ENCODE results near the gene GRM5. TPM values are rescaled to one million over a fixed set of nuclear protein-coding genes. Genes with fewer than 3 reads are reported as not detected.

GRM5 gene
- total and polyA plus RNA-seq, 2 donors from 2014 or later: 0.06 to 0.63 TPM

- H3K4me3 ChIP-seq (ENCODE audit: low read length in 3 of 3): no peak overlapping the region
- H3K27me3 ChIP-seq (ENCODE audit: control insufficient read depth, insufficient read depth, low read length): no peaks in the 10 kb centered on the region
- H3K9me3 ChIP-seq (ENCODE audit: control insufficient read depth in 2 of 3, insufficient read depth in 1 of 3, low read length in 3 of 3): no peaks in the 10 kb centered on the region
- no peaks in the 10 kb centered on the region for H3K4me1 ChIP-seq (ENCODE audit: control insufficient read depth in 2 of 3, insufficient read depth in 2 of 3, low read depth in 1 of 3, low read length in 3 of 3)
- no peak for TF ChIP-seq CTCF (IDR thresholded peaks at IDR 0.05; ENCODE audit: borderline replicate concordance, extremely low read depth, insufficient read depth)
- intact Hi-C loops (cut with DNase I): no loop called here
- no peak for FAIRE-seq
- H3K36me3 ChIP-seq (ENCODE audit: control insufficient read depth in 2 of 3, insufficient read depth in 3 of 3, low read length in 3 of 3): no peaks in the 10 kb centered on the region
- H3K9ac ChIP-seq (ENCODE audit: low read length in 3 of 3): no peak overlapping the region
- no peak overlapping the region for H3K27ac ChIP-seq (ENCODE audit: low read depth in 2 of 2, low read length in 2 of 2)
- DNase-seq: no peak
These were observed 468.4 kb downstream of the GRM5 start for GRCh38 chr11:88597387-88597786.

GRCh38 chr11:88596786-88597185, 469.0 kb downstream of the GRM5 start:
- H3K27me3 ChIP-seq (ENCODE audit: control insufficient read depth, insufficient read depth, low read length): no peaks in the 10 kb centered on the region
- no peaks in the 10 kb centered on the region for H3K36me3 ChIP-seq (ENCODE audit: control insufficient read depth in 2 of 3, insufficient read depth in 3 of 3, low read length in 3 of 3)
- FAIRE-seq (no peak), DNase-seq (no peak)
- TF ChIP-seq CTCF (IDR thresholded peaks at IDR 0.05; ENCODE audit: borderline replicate concordance, extremely low read depth, insufficient read depth): no peak
- intact Hi-C loops (cut with DNase I): no loop called here
- no peaks in the 10 kb centered on the region for H3K4me1 ChIP-seq (ENCODE audit: control insufficient read depth in 2 of 3, insufficient read depth in 2 of 3, low read depth in 1 of 3, low read length in 3 of 3)
- no peak overlapping the region for H3K4me3 ChIP-seq (ENCODE audit: low read length in 3 of 3)
- no peak overlapping the region for H3K27ac ChIP-seq (ENCODE audit: low read depth in 2 of 2, low read length in 2 of 2)
- H3K9me3 ChIP-seq (ENCODE audit: control insufficient read depth in 2 of 3, insufficient read depth in 1 of 3, low read length in 3 of 3): no peaks in the 10 kb centered on the region
- no peak overlapping the region for H3K9ac ChIP-seq (ENCODE audit: low read length in 3 of 3)

GRCh38 chr11:88594274-88594950, 471.4 kb downstream of the GRM5 start:
- Histone ChIP-seq H3K4me3 (ENCODE audit: low read length in 3 of 3) (no peak overlapping the region), H3K27me3 (ENCODE audit: control insufficient read depth, insufficient read depth, low read length) (no peaks in the 10 kb centered on the region), H3K9ac (ENCODE audit: low read length in 3 of 3) (no peak overlapping the region), H3K9me3 (ENCODE audit: control insufficient read depth in 2 of 3, insufficient read depth in 1 of 3, low read length in 3 of 3) (no peaks in the 10 kb centered on the region), H3K4me1 (ENCODE audit: control insufficient read depth in 2 of 3, insufficient read depth in 2 of 3, low read depth in 1 of 3, low read length in 3 of 3) (no peaks in the 10 kb centered on the region), H3K27ac (ENCODE audit: low read depth in 2 of 2, low read length in 2 of 2) (no peak overlapping the region), H3K36me3 (ENCODE audit: control insufficient read depth in 2 of 3, insufficient read depth in 3 of 3, low read length in 3 of 3) (no peaks in the 10 kb centered on the region)
- intact Hi-C loops (cut with DNase I): no loop called here
- no peak for FAIRE-seq
- no peak for TF ChIP-seq CTCF (IDR thresholded peaks at IDR 0.05; ENCODE audit: borderline replicate concordance, extremely low read depth, insufficient read depth)
- DNase-seq: no peak

GRCh38 chr11:88590361-88590760, 475.4 kb downstream of the GRM5 start:
- Histone ChIP-seq H3K9ac (ENCODE audit: low read length in 3 of 3) (no peak overlapping the region), H3K9me3 (ENCODE audit: control insufficient read depth in 2 of 3, insufficient read depth in 1 of 3, low read length in 3 of 3) (no peaks in the 10 kb centered on the region), H3K4me1 (ENCODE audit: control insufficient read depth in 2 of 3, insufficient read depth in 2 of 3, low read depth in 1 of 3, low read length in 3 of 3) (no peaks in the 10 kb centered on the region), H3K27me3 (ENCODE audit: control insufficient read depth, insufficient read depth, low read length) (no peaks in the 10 kb centered on the region), H3K4me3 (ENCODE audit: low read length in 3 of 3) (no peak overlapping the region), H3K27ac (ENCODE audit: low read depth in 2 of 2, low read length in 2 of 2) (no peak overlapping the region), H3K36me3 (ENCODE audit: control insufficient read depth in 2 of 3, insufficient read depth in 3 of 3, low read length in 3 of 3) (no peaks in the 10 kb centered on the region)
- intact Hi-C loops (cut with DNase I): no loop called here
- TF ChIP-seq CTCF (IDR thresholded peaks at IDR 0.05; ENCODE audit: borderline replicate concordance, extremely low read depth, insufficient read depth): no peak
- no peak for FAIRE-seq
- DNase-seq: no peak

All from kidney (tissue), 14 donors.